ENCODE measurements around the gene IRS2. TPM values are rescaled to one million over a fixed set of nuclear protein-coding genes. Genes with fewer than 3 reads are reported as not detected.

The IRS2 gene
- total RNA-seq, 1 donor from 2014 or later, result 14.9 TPM

DNA sequence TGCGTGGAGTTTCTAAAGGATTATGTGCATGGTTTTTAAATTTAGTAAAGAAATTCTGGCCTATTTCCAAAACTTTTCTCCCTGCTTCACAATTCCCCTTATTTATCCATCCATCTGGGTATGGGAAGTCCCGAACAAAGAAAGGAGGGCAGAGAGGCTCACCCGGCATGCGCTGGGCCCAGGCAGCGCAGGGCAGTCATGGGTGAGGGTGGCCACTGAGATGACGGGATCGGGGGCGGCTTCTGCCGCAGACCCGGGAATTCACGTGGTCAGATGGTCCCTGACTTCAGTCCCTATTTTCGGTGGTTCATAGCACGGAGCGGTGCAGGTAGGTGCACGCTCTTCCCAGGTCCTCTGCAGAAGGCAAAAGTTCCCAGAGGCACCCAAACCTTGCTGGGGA is 14.5 kb downstream of the IRS2 start:
- TF ChIP-seq, protein P1, sequence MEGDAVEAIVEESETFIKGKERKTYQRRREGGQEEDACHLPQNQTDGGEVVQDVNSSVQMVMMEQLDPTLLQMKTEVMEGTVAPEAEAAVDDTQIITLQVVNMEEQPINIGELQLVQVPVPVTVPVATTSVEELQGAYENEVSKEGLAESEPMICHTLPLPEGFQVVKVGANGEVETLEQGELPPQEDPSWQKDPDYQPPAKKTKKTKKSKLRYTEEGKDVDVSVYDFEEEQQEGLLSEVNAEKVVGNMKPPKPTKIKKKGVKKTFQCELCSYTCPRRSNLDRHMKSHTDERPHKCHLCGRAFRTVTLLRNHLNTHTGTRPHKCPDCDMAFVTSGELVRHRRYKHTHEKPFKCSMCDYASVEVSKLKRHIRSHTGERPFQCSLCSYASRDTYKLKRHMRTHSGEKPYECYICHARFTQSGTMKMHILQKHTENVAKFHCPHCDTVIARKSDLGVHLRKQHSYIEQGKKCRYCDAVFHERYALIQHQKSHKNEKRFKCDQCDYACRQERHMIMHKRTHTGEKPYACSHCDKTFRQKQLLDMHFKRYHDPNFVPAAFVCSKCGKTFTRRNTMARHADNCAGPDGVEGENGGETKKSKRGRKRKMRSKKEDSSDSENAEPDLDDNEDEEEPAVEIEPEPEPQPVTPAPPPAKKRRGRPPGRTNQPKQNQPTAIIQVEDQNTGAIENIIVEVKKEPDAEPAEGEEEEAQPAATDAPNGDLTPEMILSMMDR (IDR thresholded peaks at IDR 0.05; ENCODE audit: borderline replicate concordance), result no peak
- Histone ChIP-seq H3K4me1 (peaks cover 30% of the 10 kb centered on the region), H3K4me3 (no peak overlapping the region), H3K9me3 (replicated peaks) (no peaks in the 10 kb centered on the region), H3K36me3 (peaks cover 7% of the 10 kb centered on the region), H3K27me3 (ENCODE audit: low read depth) (no peaks in the 10 kb centered on the region), H3K27ac (replicated peaks) (no peak overlapping the region)
- intact Hi-C loops (cut with micrococcal nuclease), result no loop called here
- no peak for DNase-seq

DNA sequence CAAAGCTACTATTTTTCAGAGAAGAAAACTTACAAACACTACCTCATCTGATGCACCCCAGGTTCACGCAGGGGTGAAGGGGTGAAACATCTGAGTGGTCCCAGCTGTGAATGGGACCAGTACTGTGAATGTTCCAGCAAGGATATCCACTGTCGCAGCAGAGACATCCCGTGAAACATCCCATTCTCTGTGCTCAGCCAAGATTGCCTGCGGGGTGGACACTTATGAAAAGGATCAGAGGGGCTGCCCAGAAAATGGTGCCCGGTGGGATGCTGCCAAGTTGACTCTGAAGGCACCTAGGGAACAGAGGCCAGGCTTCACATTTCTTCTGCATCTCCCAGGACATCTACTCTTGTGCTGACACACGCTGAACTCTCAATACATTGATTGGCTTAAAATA is 15.9 kb downstream of the IRS2 start:
- Histone ChIP-seq H3K27ac (replicated peaks) (no peak overlapping the region), H3K4me3 (no peak overlapping the region), H3K27me3 (ENCODE audit: low read depth) (no peaks in the 10 kb centered on the region), H3K9me3 (replicated peaks) (no peaks in the 10 kb centered on the region), H3K36me3 (peaks cover 7% of the 10 kb centered on the region), H3K4me1 (peaks cover 22% of the 10 kb centered on the region)
- intact Hi-C loops (cut with micrococcal nuclease), result no loop called here
- no peak for DNase-seq
- TF ChIP-seq, protein P1 (IDR thresholded peaks at IDR 0.05; ENCODE audit: borderline replicate concordance), result no peak

DNA sequence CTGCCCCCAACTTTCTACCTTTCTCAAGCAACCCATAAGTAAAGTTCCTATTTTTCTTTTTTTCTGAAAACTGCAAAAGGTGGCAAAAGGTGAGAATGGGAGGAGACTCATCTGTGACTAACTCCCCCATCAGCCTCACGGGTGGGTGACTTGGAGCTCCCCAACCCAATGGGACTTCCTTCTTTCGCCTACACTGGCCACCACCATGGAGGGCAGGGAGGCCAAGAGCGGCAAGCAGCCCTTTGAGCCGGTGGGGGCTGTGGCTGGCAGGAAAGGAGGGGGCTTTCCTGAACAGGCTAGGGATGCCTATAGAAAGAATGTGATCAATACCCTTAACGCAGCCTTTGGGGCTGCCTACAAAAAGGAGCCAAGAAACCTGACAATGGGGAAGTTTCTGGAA is 16.5 kb downstream of the IRS2 start:
- Histone ChIP-seq H3K27ac (replicated peaks) (no peak overlapping the region), H3K4me1 (peaks cover 26% of the 10 kb centered on the region), H3K4me3 (no peak overlapping the region), H3K27me3 (ENCODE audit: low read depth) (no peaks in the 10 kb centered on the region), H3K36me3 (peaks cover 7% of the 10 kb centered on the region), H3K9me3 (replicated peaks) (no peaks in the 10 kb centered on the region)
- no peak for DNase-seq
- intact Hi-C loops (cut with micrococcal nuclease), result no loop called here
- TF ChIP-seq, protein P1 (IDR thresholded peaks at IDR 0.05; ENCODE audit: borderline replicate concordance), result no peak

DNA sequence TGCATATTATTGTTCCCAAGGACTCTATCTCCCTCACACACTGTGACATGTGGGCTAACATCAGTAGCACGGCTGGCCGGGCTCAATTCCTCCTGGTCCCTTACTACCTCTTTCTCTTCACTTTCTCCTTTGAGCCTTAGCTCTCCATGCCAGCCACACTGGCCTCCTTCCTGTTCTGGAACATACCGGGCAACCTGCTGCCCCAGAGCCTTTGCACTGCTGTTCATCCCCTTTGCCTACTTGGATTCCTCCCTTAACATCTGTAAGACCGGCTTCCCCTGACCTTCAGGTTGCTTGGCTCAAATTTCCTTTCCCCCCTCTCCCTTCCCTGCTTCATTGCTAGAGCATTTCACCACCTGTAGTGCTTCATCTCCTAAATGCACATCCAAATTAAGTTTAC is 17.1 kb downstream of the IRS2 start:
- TF ChIP-seq, protein P1 (IDR thresholded peaks at IDR 0.05; ENCODE audit: borderline replicate concordance), result no peak
- Histone ChIP-seq H3K4me1 (peaks cover 32% of the 10 kb centered on the region), H3K27me3 (ENCODE audit: low read depth) (no peaks in the 10 kb centered on the region), H3K4me3 (no peak overlapping the region), H3K9me3 (replicated peaks) (no peaks in the 10 kb centered on the region), H3K27ac (replicated peaks) (no peak overlapping the region), H3K36me3 (peaks cover 7% of the 10 kb centered on the region)
- no peak for DNase-seq
- intact Hi-C loops (cut with micrococcal nuclease), result no loop called here

DNA sequence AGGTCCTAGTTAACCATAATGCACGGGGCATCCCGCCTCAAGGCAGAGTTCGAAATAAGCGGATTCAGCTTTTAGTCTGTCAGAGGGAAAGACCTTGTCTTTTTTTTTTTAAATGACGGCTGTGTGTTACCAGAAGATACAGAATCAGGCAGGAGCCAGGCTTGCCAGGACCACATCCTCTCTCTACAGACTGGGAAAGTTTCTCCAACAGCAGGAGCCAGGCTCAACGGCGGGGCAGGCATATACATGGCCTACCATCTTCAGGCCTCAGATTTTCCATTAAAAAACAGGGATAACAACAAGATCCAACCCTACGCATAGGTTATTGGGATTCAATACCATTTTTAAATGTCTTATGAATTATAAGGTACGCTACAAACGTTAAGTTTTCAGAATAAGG is 17.8 kb downstream of the IRS2 start:
- Histone ChIP-seq H3K27ac (replicated peaks) (no peak overlapping the region), H3K27me3 (ENCODE audit: low read depth) (no peaks in the 10 kb centered on the region), H3K4me3 (no peak overlapping the region), H3K4me1 (peaks cover 38% of the 10 kb centered on the region), H3K9me3 (replicated peaks) (no peaks in the 10 kb centered on the region), H3K36me3 (peaks cover 7% of the 10 kb centered on the region)
- no peak for DNase-seq
- TF ChIP-seq, protein P1 (IDR thresholded peaks at IDR 0.05; ENCODE audit: borderline replicate concordance), result no peak
- intact Hi-C loops (cut with micrococcal nuclease), result no loop called here

DNA sequence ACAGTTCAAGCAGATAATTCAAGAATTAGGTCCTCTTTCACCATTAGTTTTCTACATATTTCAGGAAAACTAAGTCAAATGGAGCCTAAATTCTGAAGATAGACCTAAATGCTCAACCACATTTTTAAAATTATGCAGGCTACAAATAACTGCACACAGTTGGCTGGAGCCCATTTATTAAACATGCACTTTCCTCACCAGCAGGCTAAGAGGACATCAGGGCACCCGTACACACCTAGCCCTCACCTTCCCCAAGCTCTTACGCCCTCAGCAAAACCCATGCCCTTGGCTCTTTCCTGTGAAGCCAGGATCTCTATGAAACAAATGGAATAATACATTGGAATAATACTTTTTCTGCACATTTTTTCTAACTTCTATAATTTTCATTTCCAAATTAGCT is 18.2 kb downstream of the IRS2 start:
- Histone ChIP-seq H3K27me3 (ENCODE audit: low read depth) (no peaks in the 10 kb centered on the region), H3K27ac (replicated peaks) (no peak overlapping the region), H3K4me1 (peaks cover 38% of the 10 kb centered on the region), H3K9me3 (replicated peaks) (no peaks in the 10 kb centered on the region), H3K4me3 (no peak overlapping the region), H3K36me3 (peaks cover 7% of the 10 kb centered on the region)
- TF ChIP-seq, protein P1 (IDR thresholded peaks at IDR 0.05; ENCODE audit: borderline replicate concordance), result no peak
- no peak for DNase-seq
- intact Hi-C loops (cut with micrococcal nuclease), result no loop called here

Measured in left ventricle myocardium inferior (tissue), 1 donor.